Gastrocnemius medialis (tissue), 4 donors: ENCODE measurements around the gene TTPAL.

Source experiments
- CTCF ChIP-seq, 5 experiments: fragments of 450-650 bp in 3 of 5; fragments of 200-600 bp in 2 of 5; sonication (generic) in 2 of 5; IDR thresholded peaks in 4 of 5; conservative IDR thresholded peaks in 1 of 5; 1 replicate in 4 of 5; 2 replicates in 1 of 5; pipeline ENCODE4 v1.5.1; 2016 to 2019; ENCODE audit warnings: antibody characterized with exemption in 5 of 5, mild to moderate bottlenecking in 3 of 5, moderate library complexity in 3 of 5
- POLR2A ChIP-seq, 2 donors: fragments of 450-650 bp; IDR thresholded peaks; one replicate each; pipeline ENCODE4 v1.6.1; 2017; ENCODE audit warnings: antibody characterized with exemption in 2 of 2, mild to moderate bottlenecking in 2 of 2, moderate library complexity in 2 of 2

- TF ChIP-seq CTCF (IDR thresholded peaks at IDR 0.05 in 4 of 5, conservative IDR thresholded peaks at IDR 0.05 in 1 of 5), result no peak
- TF ChIP-seq POLR2A (IDR thresholded peaks at IDR 0.05), result no peak
Observed at GRCh38 chr20:44488551-44488950, 12.9 kb downstream of the TTPAL start.
